Rectal smooth muscle tissue (tissue), 1 donor: ENCODE results near the gene GRIK2.

ENCODE experiments used
- H3K27ac ChIP-seq: one replicate; pipeline ENCODE4 v1.7.0; 2013; ENCODE audit warnings: low read depth, low read length, inconsistent platforms
- H3K27me3 ChIP-seq: one replicate; pipeline ENCODE4 v1.7.0; 2013; ENCODE audit warnings: low read length; ENCODE audit not compliant: control insufficient read depth, insufficient read depth
- H3K36me3 ChIP-seq: one replicate; pipeline ENCODE4 v1.7.0; 2013; ENCODE audit warnings: low read length; ENCODE audit not compliant: control insufficient read depth, insufficient read depth
- H3K4me1 ChIP-seq: one replicate; pipeline ENCODE4 v1.7.0; 2013; ENCODE audit warnings: low read length; ENCODE audit not compliant: control insufficient read depth, insufficient read depth
- H3K4me3 ChIP-seq: one replicate; pipeline ENCODE4 v1.7.0; 2013; ENCODE audit warnings: low read length
- H3K9ac ChIP-seq: one replicate; pipeline ENCODE4 v1.7.0; 2013; ENCODE audit warnings: low read length

The GRIK2 gene

GRCh38 chr6:101392586-101393230 is 800 bp upstream of the GRIK2 start:
- H3K27me3 ChIP-seq, result peaks cover 10% of the 10 kb centered on the region
- H3K27ac ChIP-seq, result no peak overlapping the region
- H3K4me3 ChIP-seq, result peak overlapping the region; percentile 65

DNA sequence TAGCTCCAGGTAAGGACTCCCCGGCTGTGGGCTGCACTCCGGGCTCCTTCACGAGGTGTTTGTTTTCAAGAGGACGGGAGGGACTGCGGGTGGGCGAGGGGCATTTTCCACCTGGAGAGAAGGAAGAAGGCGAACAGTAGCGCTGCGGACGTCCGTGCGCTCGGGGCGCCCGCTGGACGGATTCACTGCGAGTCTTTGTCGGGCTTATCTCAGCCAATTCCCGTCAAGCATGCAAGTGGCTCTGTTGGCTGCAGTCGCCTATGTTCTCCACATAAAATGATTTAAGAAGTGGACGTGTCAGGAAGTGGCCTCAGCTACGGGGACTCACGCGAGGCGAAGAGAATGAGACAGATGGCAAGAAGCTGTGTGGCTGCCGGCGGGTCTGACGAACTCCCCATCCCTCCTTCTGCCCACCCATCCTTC is 332 bp downstream of the GRIK2 start:
- H3K4me3 ChIP-seq, result peak overlapping the region; percentile 48
- H3K9ac ChIP-seq, result no peak overlapping the region
- no peaks in the 10 kb centered on the region for H3K36me3 ChIP-seq
- H3K27me3 ChIP-seq, result peaks cover 10% of the 10 kb centered on the region
- H3K27ac ChIP-seq, result no peak overlapping the region
- H3K4me1 ChIP-seq, result no peaks in the 10 kb centered on the region

More at GRCh38 chr6:101392586-101393230, 800 bp upstream of the GRIK2 start:
- H3K36me3 ChIP-seq, result no peaks in the 10 kb centered on the region
- no peak overlapping the region for H3K9ac ChIP-seq
- H3K4me1 ChIP-seq, result no peaks in the 10 kb centered on the region

DNA sequence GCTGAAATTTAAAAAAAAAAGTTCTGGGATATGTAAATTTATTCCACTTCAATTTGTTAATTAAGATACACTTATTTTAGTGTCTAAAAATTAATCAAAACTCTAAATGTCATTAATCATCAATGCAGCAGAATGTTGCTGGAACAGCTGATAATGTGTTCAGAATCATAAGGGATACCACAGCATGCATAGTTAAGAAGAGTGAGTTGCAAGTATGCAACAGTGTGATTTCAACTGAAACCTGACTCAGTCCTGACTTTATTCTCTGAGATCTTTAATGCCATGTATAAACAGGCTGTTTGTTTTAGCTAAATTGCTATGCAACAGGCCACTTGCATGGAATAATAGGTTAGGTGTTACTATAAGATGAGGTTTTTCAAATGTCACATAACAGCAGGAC is 1.4 kb downstream of the GRIK2 start:
- H3K27ac ChIP-seq, result no peak overlapping the region
- peaks cover 10% of the 10 kb centered on the region for H3K27me3 ChIP-seq
- H3K4me1 ChIP-seq, result no peaks in the 10 kb centered on the region
- H3K36me3 ChIP-seq, result no peaks in the 10 kb centered on the region
- H3K4me3 ChIP-seq, result no peak overlapping the region
- no peak overlapping the region for H3K9ac ChIP-seq

GRCh38 chr6:101395345-101395744 is 1.8 kb downstream of the GRIK2 start:
- H3K27me3 ChIP-seq, result peaks cover 10% of the 10 kb centered on the region
- H3K27ac ChIP-seq, result no peak overlapping the region
- no peaks in the 10 kb centered on the region for H3K36me3 ChIP-seq
- no peak overlapping the region for H3K4me3 ChIP-seq
- no peaks in the 10 kb centered on the region for H3K4me1 ChIP-seq
- no peak overlapping the region for H3K9ac ChIP-seq

DNA sequence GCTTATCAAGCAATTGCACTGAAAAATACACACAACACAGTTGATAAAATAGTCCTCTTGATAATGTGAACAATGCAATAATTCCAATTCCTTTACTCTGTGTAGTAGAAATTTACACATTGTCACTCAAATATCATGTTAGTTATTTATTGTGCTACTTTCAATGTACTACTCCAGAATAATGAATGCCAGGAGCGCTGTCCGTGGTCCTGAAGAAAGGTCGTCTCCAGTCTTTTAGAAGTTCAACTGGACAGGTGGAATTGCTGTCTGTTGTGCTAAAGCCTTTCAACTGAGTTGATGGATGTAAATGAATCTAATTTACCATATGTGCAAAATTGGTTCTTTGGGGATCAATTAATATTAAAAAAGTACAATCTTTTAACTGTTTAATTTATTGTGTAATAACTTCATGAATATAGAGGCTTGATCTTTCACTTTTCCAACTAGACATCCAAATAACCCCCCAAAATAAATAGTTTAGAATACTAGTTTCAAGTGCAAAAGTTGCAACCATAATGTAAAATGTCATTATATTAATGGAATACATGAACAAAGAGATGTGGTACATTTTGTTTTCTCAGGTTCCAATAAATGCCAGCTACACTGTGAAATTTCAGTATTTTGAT is 3.2 kb downstream of the GRIK2 start:
- no peak overlapping the region for H3K27ac ChIP-seq
- H3K4me3 ChIP-seq, result no peak overlapping the region
- peaks cover 17% of the 10 kb centered on the region for H3K27me3 ChIP-seq

DNA sequence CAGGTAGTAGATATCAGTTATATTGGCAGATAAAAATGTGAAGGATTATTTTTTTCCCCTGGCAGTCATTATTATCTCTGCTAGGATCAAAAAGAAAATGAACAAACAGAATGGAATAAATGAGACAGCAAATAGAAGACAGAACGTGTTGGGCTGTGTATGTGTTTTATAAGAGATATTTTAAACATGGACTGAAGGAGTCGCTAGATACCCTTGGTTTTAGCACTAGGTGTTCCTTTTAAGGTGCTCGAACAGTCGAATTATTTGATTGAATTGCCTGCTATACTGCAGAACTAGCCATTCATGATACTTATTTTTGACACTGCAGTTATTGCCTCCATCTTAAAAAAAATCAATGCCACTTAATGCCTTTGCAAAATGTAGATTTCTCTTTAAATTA is 3.7 kb downstream of the GRIK2 start:
- no peaks in the 10 kb centered on the region for H3K4me1 ChIP-seq
- no peak overlapping the region for H3K9ac ChIP-seq
- peaks cover 22% of the 10 kb centered on the region for H3K27me3 ChIP-seq
- H3K27ac ChIP-seq, result no peak overlapping the region
- H3K4me3 ChIP-seq, result no peak overlapping the region
- H3K36me3 ChIP-seq, result no peaks in the 10 kb centered on the region

More for the DNA sequence above, 3.2 kb downstream of the GRIK2 start:
- H3K36me3 ChIP-seq, result no peaks in the 10 kb centered on the region
- H3K9ac ChIP-seq, result no peak overlapping the region
- no peaks in the 10 kb centered on the region for H3K4me1 ChIP-seq

- no peak overlapping the region for H3K9ac ChIP-seq
- no peak overlapping the region for H3K27ac ChIP-seq
- peaks cover 18% of the 10 kb centered on the region for H3K27me3 ChIP-seq
- H3K4me1 ChIP-seq, result no peaks in the 10 kb centered on the region
- H3K36me3 ChIP-seq, result no peaks in the 10 kb centered on the region
- H3K4me3 ChIP-seq, result no peak overlapping the region
Measured at GRCh38 chr6:101398716-101399615, 5.5 kb downstream of the GRIK2 start.

DNA sequence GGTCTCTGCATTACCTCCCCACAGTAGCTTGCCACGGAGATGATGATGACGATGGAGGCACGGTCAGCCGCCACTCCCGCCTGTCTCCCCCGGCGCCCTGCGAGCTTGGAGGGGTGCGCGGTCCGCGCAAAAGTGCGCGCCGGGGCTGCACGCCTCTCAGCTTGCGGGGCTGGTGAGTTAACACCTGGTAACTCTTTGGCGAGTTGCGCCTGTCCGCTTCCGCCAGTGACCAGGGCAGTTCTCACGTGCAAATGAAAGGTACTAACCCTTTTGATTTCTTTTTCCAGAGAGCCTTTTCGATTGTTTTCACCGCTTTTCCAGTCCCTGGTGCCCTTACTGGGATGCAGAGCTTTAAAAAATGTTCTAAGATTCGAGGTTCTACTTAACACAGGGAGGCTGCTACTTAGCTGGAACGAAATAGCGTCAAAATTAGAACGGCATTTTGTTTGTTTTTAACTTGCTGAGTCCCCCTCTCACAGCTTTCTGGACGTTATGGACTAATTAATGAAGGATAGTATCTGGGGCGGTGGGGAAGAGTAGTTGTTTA is 6.2 kb downstream of the GRIK2 start:
- Histone ChIP-seq H3K4me3 (no peak overlapping the region), H3K9ac (no peak overlapping the region)

DNA sequence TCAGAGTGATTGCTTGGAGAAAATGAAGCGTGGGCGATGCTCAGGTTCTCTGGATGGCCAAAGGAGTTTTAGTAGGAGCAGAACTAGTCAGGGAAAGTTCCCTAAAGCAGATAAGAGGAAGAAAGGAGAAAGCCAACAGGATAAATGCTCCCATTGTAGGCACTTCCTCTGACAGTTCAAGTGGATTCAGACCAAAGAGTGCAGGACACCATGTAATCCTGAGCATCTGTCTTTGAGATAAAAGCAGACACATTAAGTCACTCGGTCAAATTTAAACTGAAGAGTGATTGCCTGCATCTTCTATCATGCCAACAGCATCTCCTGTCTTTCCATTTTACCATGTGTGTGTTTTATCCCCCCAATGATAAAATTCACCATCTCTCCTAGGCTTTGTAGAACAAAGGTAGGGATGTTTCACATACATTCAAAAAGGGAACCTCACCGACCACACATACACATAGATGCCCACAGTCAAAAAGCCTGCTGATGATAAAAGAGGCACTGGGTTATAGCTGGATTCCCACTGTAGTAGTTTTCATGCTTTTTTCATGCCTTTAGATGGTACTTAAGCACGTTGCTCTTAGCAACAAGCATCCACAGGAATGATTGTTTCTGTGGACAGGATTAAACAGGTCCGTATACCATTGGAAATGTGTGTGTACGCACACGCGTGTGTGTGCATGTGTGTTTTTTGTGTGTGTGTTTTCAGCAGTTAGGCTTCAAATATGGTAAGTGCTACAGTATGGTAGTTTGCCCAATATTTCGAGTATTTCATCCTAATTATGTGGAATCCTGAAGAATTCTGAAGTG is 7.0 kb downstream of the GRIK2 start:
- Histone ChIP-seq H3K4me3 (no peak overlapping the region), H3K36me3 (no peaks in the 10 kb centered on the region), H3K4me1 (no peaks in the 10 kb centered on the region), H3K27me3 (peaks cover 18% of the 10 kb centered on the region), H3K9ac (no peak overlapping the region), H3K27ac (no peak overlapping the region)

More for the DNA sequence above, 6.2 kb downstream of the GRIK2 start:
- Histone ChIP-seq H3K27me3 (peaks cover 18% of the 10 kb centered on the region), H3K27ac (no peak overlapping the region), H3K36me3 (no peaks in the 10 kb centered on the region), H3K4me1 (no peaks in the 10 kb centered on the region)

GRCh38 chr6:101401171-101401570 is 7.7 kb downstream of the GRIK2 start:
- Histone ChIP-seq H3K27ac (no peak overlapping the region), H3K27me3 (peaks cover 18% of the 10 kb centered on the region), H3K9ac (no peak overlapping the region), H3K4me3 (no peak overlapping the region), H3K4me1 (no peaks in the 10 kb centered on the region), H3K36me3 (no peaks in the 10 kb centered on the region)

DNA sequence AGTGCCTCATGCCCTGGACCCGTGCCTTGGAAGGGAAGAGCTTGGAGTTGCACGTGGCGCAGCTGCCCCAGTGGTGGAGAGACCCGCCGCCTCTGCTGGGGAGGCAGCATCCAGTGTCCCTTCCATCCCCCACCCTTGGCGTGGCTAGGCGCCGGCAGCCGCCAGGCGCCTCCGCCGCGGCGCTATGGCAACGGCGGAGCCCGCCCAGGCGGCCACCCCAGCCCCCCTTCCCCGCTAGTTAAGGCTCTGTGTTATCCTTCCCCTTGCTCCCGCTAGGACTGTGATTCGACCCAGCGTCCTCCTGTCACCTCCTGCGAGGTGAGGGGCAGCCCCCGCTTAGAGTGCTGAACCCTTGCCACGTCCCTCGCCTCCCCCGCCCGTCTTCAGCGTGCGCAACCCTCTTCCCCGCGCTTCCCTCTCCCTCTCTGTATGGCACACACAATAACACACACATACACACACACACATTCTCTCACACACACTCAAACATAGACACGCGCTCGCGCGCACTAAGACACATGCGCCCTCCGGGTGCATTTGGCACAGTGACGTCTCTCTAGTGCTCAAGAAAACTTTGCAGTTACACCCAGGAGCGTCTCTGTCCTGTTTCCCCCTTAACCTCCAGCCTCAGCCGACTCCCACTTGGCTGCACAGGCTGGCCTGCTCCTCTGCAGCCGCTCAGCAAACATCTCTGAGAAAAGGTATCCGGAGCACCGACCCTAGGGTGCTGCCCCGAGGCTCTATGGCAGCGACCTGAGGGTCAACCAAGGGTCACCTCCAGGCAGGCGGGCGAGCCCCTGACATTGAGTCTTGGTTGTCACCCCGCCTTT is 8.5 kb downstream of the GRIK2 start:
- Histone ChIP-seq H3K9ac (no peak overlapping the region), H3K36me3 (no peaks in the 10 kb centered on the region), H3K27me3 (peaks cover 18% of the 10 kb centered on the region), H3K4me1 (no peaks in the 10 kb centered on the region), H3K27ac (no peak overlapping the region), H3K4me3 (no peak overlapping the region)
